Ramos (cell line): ENCODE results near the gene LIPF.
"Not testable (repeated sequence)": the region's sequence is repeated elsewhere in the genome, so short reads cannot be mapped to it uniquely, and the experiment has no call there.

Experiments
- in situ Hi-C: fragments of 300-500 bp; cut with MboI; formaldehyde crosslinking; loops from one replicate; pipeline ENCODE4 v1.14.3; 2022; ENCODE audit warnings: low sequenced_read_pairs; ENCODE audit not compliant: unreplicated experiment

LIPF gene

GRCh38 chr10:88670497-88670896 is 6.3 kb downstream of the LIPF start:
- in situ Hi-C loops = no loop called here

GRCh38 chr10:88672041-88672440 is 7.8 kb downstream of the LIPF start:
- in situ Hi-C loops = no loop called here

GRCh38 chr10:88676283-88677060 is 12.2 kb downstream of the LIPF start:
- in situ Hi-C loops = no loop called here

GRCh38 chr10:88680958-88681357 is 16.7 kb downstream of the LIPF start:
- in situ Hi-C loops = no loop called here

- in situ Hi-C loops = no loop called here
Measured at GRCh38 chr10:88682491-88682890, 18.2 kb downstream of the LIPF start.

- in situ Hi-C loops = no loop called here
Measured at GRCh38 chr10:88687853-88688467, 23.7 kb downstream of the LIPF start.

GRCh38 chr10:88689366-88689765 is 25.1 kb downstream of the LIPF start:
- in situ Hi-C loops = no loop called here

GRCh38 chr10:88693392-88694020 is 29.3 kb downstream of the LIPF start:
- in situ Hi-C loops = no loop called here

GRCh38 chr10:88702848-88703597 is 38.8 kb downstream of the LIPF start:
- in situ Hi-C loops = no loop called here

GRCh38 chr10:88705958-88706357 is 41.7 kb downstream of the LIPF start, which contains the start of gene LIPK:
Gene LIPK (plus strand): TSS chr10:88706249. CDS start chr10:88724544, 18,295 bp downstream.
- in situ Hi-C loops = no loop called here

GRCh38 chr10:88707429-88708155 is 43.4 kb downstream of the LIPF start:
- in situ Hi-C loops = no loop called here

GRCh38 chr10:88709361-88709760 is 45.1 kb downstream of the LIPF start:
- in situ Hi-C loops = not testable (repeated sequence)

- in situ Hi-C loops = no loop called here
Measured at GRCh38 chr10:88715517-88715916, 51.3 kb downstream of the LIPF start.

GRCh38 chr10:88721392-88721791 is 57.1 kb downstream of the LIPF start:
- in situ Hi-C loops = no loop called here

- in situ Hi-C loops = no loop called here
Measured at GRCh38 chr10:88725798-88726197, 61.6 kb downstream of the LIPF start.

- in situ Hi-C loops = no loop called here
Measured at GRCh38 chr10:88728107-88728763, 64.0 kb downstream of the LIPF start.
